Activated CD8-positive, alpha-beta T cell treated with anti-CD3 and anti-CD28 coated beads for 36 hours (primary cell): Measurements from ENCODE around the gene ZFAND6. TPM values are rescaled to one million over a fixed set of nuclear protein-coding genes. Genes with fewer than 3 reads are reported as not detected.
"Not testable (repeated sequence)": the region's sequence is repeated elsewhere in the genome, so short reads cannot be mapped to it uniquely, and the experiment has no call there.

Experiments
- ATAC-seq: fragments of 200-7000 bp; cut with Tn5 transposase; one replicate; pipeline ENCODE4 v1.10.0; 2021; ENCODE audit warnings: mild to moderate bottlenecking, moderate library complexity
- CTCF ChIA-PET: fragments of 350-600 bp; sonication (Branson Sonifier 250); formaldehyde crosslinking; loops from one replicate; lab custom pipeline; 2021; ENCODE audit warnings: antibody characterized with exemption; lab: Charles Lee
- POLR2A ChIA-PET: fragments of 350-600 bp; sonication (Branson Sonifier 250); formaldehyde crosslinking; loops from one replicate; lab custom pipeline; 2021; ENCODE audit warnings: antibody characterized with exemption; lab: Charles Lee
- DNase-seq: peaks from one replicate; pipeline ENCODE4 v3.0.0-alpha.2; 2020
- H3K27ac Mint-ChIP-seq: one replicate; pipeline ENCODE4 v1.8.0; 2021; ENCODE audit warnings: mild to moderate bottlenecking, mixed read lengths
- H3K27me3 Mint-ChIP-seq: one replicate; pipeline ENCODE4 v1.8.0; 2021; ENCODE audit warnings: mixed read lengths
- H3K36me3 Mint-ChIP-seq: one replicate; pipeline ENCODE4 v1.8.0; 2021; ENCODE audit warnings: low read depth, mixed read lengths
- H3K4me1 Mint-ChIP-seq: one replicate; pipeline ENCODE4 v1.8.0; 2021; ENCODE audit warnings: low read depth, mixed read lengths
- H3K4me3 Mint-ChIP-seq: one replicate; pipeline ENCODE4 v1.8.0; 2021; ENCODE audit warnings: mild to moderate bottlenecking, moderate library complexity, mixed read lengths
- H3K9me3 Mint-ChIP-seq: one replicate; pipeline ENCODE4 v1.8.0; 2021; ENCODE audit warnings: mixed read lengths
- CTCF ChIP-seq: fragments of 200-600 bp; IDR thresholded peaks from one replicate; pipeline ENCODE4 v1.8.0; 2022; ENCODE audit warnings: antibody characterized with exemption, mild to moderate bottlenecking
- intact Hi-C: fragments of 100-400 bp; cut with micrococcal nuclease; formaldehyde crosslinking; loops from one replicate; pipeline ENCODE4 v1.10.0; 2022
- total RNA-seq, 2 experiments: library from RNA; stranded (reverse); gene quantifications; one replicate each; pipeline ENCODE4 v1.2.3, GENCODE V29; 2021

Gene ZFAND6
- total RNA-seq, 2 experiments from 2014 or later = 29.6 to 30.7 TPM

DNA sequence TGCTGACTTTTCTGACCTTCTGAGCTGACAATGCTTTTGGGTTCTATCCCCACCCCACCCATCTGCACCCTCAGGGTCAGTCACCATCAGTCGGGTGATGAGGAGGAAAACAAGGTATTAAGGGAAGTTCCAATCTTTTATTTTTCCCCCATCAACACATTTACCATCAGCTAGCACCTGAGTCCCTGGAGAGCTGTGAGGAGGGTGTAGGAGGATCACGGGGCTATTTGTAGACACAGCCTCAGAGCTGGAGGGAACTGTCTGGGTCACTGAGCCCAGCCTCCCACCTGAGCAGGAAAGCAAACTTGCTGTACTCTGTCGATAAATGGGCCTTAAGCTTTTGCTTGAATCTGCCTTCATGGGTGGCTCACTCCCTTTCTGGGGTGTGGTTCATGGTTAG, 24.8 kb upstream of the ZFAND6 start:
- ATAC-seq (no peak), DNase-seq (no peak)
- peaks cover 17% of the 10 kb centered on the region for H3K4me1 Mint-ChIP-seq
- intact Hi-C loops = no loop called here
- ChIA-PET POLR2A (no interaction called here), CTCF (no interaction called here)
- no peak overlapping the region for H3K4me3 Mint-ChIP-seq
- no peak for TF ChIP-seq CTCF
- no peaks in the 10 kb centered on the region for H3K27me3 Mint-ChIP-seq
- H3K27ac Mint-ChIP-seq = no peak overlapping the region
- H3K36me3 Mint-ChIP-seq = no peaks in the 10 kb centered on the region
- H3K9me3 Mint-ChIP-seq = no peaks in the 10 kb centered on the region

- CTCF ChIA-PET = no interaction called here
- Mint-ChIP-seq H3K9me3 (no peaks in the 10 kb centered on the region), H3K36me3 (no peaks in the 10 kb centered on the region), H3K4me3 (no peak overlapping the region), H3K27me3 (no peaks in the 10 kb centered on the region), H3K27ac (no peak overlapping the region), H3K4me1 (peaks cover 17% of the 10 kb centered on the region)
- ATAC-seq (no peak), DNase-seq (no peak)
- TF ChIP-seq CTCF = no peak
- intact Hi-C loops = no loop called here
- POLR2A ChIA-PET = no interaction called here
These were observed 23.4 kb upstream of the ZFAND6 start for GRCh38 chr15:80036071-80036470.

DNA sequence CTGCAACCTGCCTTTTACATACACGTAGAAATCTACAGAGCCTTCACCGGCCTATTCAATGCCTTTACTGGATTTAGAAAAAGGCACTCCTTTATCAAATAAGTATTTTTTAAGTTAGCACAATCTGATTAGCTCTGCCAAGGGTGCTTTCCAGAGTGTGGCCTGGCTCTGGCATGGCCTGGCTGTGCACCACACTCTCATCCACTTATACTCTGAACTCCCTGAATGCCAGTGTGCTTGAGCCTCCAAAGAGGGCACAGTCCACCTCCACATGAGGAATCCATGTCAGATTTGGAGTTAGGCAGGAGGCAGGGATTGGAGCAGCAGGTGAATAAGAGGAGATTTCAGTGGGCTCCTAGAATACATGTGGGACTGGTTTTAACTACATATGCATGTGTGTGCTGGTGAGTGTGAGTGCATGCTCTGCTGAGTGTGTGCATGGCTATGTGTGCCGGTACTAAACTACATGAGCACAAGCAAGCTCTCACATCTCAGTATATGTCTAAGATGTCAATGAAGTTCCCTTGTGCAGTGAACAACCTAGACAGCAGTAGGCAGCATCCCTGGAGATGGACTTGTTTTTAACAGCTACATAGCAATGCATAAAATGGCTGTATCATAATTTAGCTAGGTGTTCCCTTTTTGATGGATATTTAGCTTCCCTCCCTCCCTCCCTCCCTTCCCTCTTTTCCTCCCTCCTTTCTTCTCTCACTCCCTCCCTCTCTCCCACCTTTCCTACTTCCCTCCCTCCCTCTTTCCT, 17.8 kb upstream of the ZFAND6 start:
- Mint-ChIP-seq H3K4me3 (no peak overlapping the region), H3K4me1 (no peaks in the 10 kb centered on the region), H3K27me3 (no peaks in the 10 kb centered on the region), H3K27ac (no peak overlapping the region), H3K36me3 (no peaks in the 10 kb centered on the region), H3K9me3 (no peaks in the 10 kb centered on the region)
- ATAC-seq (no peak), DNase-seq (no peak)
- intact Hi-C loops = no loop called here
- CTCF ChIA-PET = no interaction called here
- POLR2A ChIA-PET = no interaction called here
- TF ChIP-seq CTCF = no peak

DNA sequence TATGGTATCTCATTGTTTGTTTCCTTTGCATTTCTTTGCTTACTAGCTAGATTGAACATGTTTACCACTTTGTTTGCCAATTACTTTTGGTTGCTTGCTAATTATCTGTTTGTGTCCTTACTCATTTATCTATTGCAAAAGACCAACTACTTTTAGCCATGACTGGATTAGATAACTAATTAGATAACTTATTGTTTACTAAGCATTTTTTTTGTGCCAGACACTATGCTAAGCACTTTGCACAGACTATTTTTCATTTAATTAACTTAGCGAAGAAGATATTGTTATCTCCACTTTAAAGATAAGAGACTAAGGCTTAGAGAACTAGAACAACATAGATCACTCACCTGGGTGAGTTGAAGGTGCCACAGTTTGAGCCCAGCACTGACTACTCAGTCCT, 16.9 kb upstream of the ZFAND6 start:
- Mint-ChIP-seq H3K36me3 (no peaks in the 10 kb centered on the region), H3K9me3 (no peaks in the 10 kb centered on the region), H3K4me1 (no peaks in the 10 kb centered on the region), H3K27me3 (no peaks in the 10 kb centered on the region), H3K27ac (no peak overlapping the region), H3K4me3 (no peak overlapping the region)
- TF ChIP-seq CTCF = no peak
- ChIA-PET POLR2A (no interaction called here), CTCF (no interaction called here)
- intact Hi-C loops = no loop called here
- DNase-seq = no peak
- ATAC-seq = no peak

- H3K9me3 Mint-ChIP-seq, H3K27ac Mint-ChIP-seq, POLR2A ChIA-PET, H3K4me1 Mint-ChIP-seq, H3K36me3 Mint-ChIP-seq, intact Hi-C loops, H3K4me3 Mint-ChIP-seq, DNase-seq, CTCF ChIA-PET, H3K27me3 Mint-ChIP-seq, ATAC-seq: not testable (repeated sequence)
These were observed 14.3 kb upstream of the ZFAND6 start for GRCh38 chr15:80045219-80045618.
